ENCODE results near the gene TMEM151A. TPM values are rescaled to one million over a fixed set of nuclear protein-coding genes. Genes with fewer than 3 reads are reported as not detected.
"Not testable (repeated sequence)": the region's sequence is repeated elsewhere in the genome, so short reads cannot be mapped to it uniquely, and the experiment has no call there.

Gene TMEM151A
- total and polyA plus RNA-seq, 8 donors = 0.17 to 0.47 (median 0.28) TPM; not detected in 1

GRCh38 chr11:66271816-66272215 lies 19.9 kb upstream of the TMEM151A start:
- H3K4me1 ChIP-seq = peaks cover 8 to 30% of the 10 kb centered on the region in 2 donors
- H3K9me3 ChIP-seq = no peaks in the 10 kb centered on the region
- TF ChIP-seq, protein P1, sequence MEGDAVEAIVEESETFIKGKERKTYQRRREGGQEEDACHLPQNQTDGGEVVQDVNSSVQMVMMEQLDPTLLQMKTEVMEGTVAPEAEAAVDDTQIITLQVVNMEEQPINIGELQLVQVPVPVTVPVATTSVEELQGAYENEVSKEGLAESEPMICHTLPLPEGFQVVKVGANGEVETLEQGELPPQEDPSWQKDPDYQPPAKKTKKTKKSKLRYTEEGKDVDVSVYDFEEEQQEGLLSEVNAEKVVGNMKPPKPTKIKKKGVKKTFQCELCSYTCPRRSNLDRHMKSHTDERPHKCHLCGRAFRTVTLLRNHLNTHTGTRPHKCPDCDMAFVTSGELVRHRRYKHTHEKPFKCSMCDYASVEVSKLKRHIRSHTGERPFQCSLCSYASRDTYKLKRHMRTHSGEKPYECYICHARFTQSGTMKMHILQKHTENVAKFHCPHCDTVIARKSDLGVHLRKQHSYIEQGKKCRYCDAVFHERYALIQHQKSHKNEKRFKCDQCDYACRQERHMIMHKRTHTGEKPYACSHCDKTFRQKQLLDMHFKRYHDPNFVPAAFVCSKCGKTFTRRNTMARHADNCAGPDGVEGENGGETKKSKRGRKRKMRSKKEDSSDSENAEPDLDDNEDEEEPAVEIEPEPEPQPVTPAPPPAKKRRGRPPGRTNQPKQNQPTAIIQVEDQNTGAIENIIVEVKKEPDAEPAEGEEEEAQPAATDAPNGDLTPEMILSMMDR (IDR thresholded peaks at IDR 0.05) = no peak
- ATAC-seq (no peak), DNase-seq (no peak)
- no peak overlapping the region for H3K4me3 ChIP-seq
- H3K27ac ChIP-seq = no peak overlapping the region
- H3K36me3 ChIP-seq = peaks cover 0 to 55% of the 10 kb centered on the region in 2 donors
- no peaks in the 10 kb centered on the region for H3K27me3 ChIP-seq
- intact Hi-C loops (cut with DNase I) = no loop called here

- Histone ChIP-seq H3K4me1 (peaks cover 8 to 32% of the 10 kb centered on the region in 2 donors), H3K27me3 (peaks cover 0 to 3% of the 10 kb centered on the region in 2 donors), H3K27ac (no peak overlapping the region), H3K36me3 (peaks cover 0 to 58% of the 10 kb centered on the region in 2 donors), H3K9me3 (no peaks in the 10 kb centered on the region), H3K4me3 (no peak overlapping the region)
- ATAC-seq = no peak
- TF ChIP-seq, protein P1 (IDR thresholded peaks at IDR 0.05) = no peak
- intact Hi-C loops (cut with DNase I) = no loop called here
- no peak for DNase-seq
Observed at GRCh38 chr11:66272596-66272995, 19.1 kb upstream of the TMEM151A start.

GRCh38 chr11:66274219-66274618 lies 17.5 kb upstream of the TMEM151A start:
- H3K9me3 ChIP-seq = no peaks in the 10 kb centered on the region
- no peak overlapping the region for H3K4me3 ChIP-seq
- H3K27me3 ChIP-seq = peaks cover 0 to 14% of the 10 kb centered on the region in 2 donors
- DNase-seq (no peak), ATAC-seq (no peak)
- TF ChIP-seq, protein P1 (IDR thresholded peaks at IDR 0.05) = no peak
- peaks cover 9 to 31% of the 10 kb centered on the region in 2 donors for H3K4me1 ChIP-seq
- intact Hi-C loops (cut with DNase I) = no loop called here
- no peak overlapping the region for H3K27ac ChIP-seq
- peaks cover 0 to 58% of the 10 kb centered on the region in 2 donors for H3K36me3 ChIP-seq

DNA sequence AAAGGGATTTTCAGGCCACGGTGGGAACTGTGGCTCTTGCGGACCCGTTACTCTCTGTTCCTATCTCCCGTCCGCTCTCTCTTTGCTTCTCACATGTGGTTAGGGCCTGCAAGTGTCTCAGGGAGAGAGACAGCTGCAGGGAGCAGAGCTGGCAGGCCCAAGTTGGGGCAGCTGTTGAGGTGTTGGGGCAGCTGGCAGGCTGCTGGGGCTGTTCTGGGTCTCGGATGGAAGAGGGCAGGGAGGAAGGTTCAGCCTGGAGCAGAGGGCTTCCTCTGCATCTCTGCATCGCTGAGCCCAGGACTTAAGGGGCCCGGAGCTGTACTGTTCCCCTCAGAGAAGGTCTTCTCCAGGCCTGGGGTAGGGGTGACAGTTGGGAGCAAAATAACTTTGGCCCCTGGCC lies 16.3 kb upstream of the TMEM151A start:
- intact Hi-C loops (cut with DNase I) = no loop called here

GRCh38 chr11:66275984-66276612 lies 15.6 kb upstream of the TMEM151A start:
- Histone ChIP-seq H3K27ac (no peak overlapping the region), H3K36me3 (peaks cover 0 to 58% of the 10 kb centered on the region in 2 donors), H3K4me3 (no peak overlapping the region), H3K27me3 (peaks cover 0 to 14% of the 10 kb centered on the region in 2 donors), H3K4me1 (peaks cover 3 to 17% of the 10 kb centered on the region in 2 donors), H3K9me3 (no peaks in the 10 kb centered on the region)
- ATAC-seq = no peak
- no peak for DNase-seq
- TF ChIP-seq, protein P1 (IDR thresholded peaks at IDR 0.05) = no peak
- intact Hi-C loops (cut with DNase I) = no loop called here

More for the DNA sequence above, 16.3 kb upstream of the TMEM151A start:
- no peak overlapping the region for H3K27ac ChIP-seq
- H3K36me3 ChIP-seq = peaks cover 0 to 58% of the 10 kb centered on the region in 2 donors
- ATAC-seq (no peak), DNase-seq (no peak)
- H3K4me3 ChIP-seq = no peak overlapping the region
- H3K9me3 ChIP-seq = no peaks in the 10 kb centered on the region
- H3K4me1 ChIP-seq = peaks cover 3 to 20% of the 10 kb centered on the region in 2 donors
- H3K27me3 ChIP-seq = peaks cover 0 to 14% of the 10 kb centered on the region in 2 donors
- TF ChIP-seq, protein P1 (IDR thresholded peaks at IDR 0.05) = no peak

DNA sequence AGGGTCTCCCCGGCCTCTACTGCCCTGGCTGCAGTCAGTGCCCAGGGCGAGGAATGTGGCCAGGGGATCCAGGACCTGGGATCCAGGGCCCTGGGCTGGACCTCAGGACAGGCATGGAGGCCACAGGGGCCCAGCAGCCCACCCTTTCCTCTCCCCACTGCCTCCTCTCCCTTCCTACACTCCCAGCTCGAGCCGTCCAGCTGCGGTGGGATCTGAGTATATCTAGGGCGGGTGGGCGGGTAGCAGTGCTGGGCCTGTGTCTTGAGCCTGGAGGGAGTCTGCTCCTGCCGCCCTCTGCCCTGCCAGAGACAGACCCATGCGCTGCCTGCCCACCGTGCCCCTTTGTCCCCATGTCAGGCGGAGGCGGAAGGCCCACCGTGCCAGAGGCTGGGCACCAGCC lies 15.1 kb upstream of the TMEM151A start:
- ATAC-seq; H3K27ac ChIP-seq; H3K4me3 ChIP-seq; DNase-seq; H3K9me3 ChIP-seq; intact Hi-C loops (cut with DNase I): not testable (repeated sequence)
- Histone ChIP-seq H3K36me3 (peaks cover 0 to 55% of the 10 kb centered on the region in 2 donors), H3K27me3 (peaks cover 0 to 14% of the 10 kb centered on the region in 2 donors), H3K4me1 (peaks cover 3 to 17% of the 10 kb centered on the region in 2 donors)

GRCh38 chr11:66277064-66277463 lies 14.6 kb upstream of the TMEM151A start:
- intact Hi-C loops (cut with DNase I); ATAC-seq; H3K27ac ChIP-seq: not testable (repeated sequence)

More at GRCh38 chr11:66277064-66277463, 14.6 kb upstream of the TMEM151A start:
- DNase-seq, H3K9me3 ChIP-seq, H3K4me3 ChIP-seq: not testable (repeated sequence)
- peaks cover 0 to 14% of the 10 kb centered on the region in 2 donors for H3K27me3 ChIP-seq
- H3K36me3 ChIP-seq = peaks cover 0 to 51% of the 10 kb centered on the region in 2 donors
- peaks cover 3 to 21% of the 10 kb centered on the region in 2 donors for H3K4me1 ChIP-seq
